ENCODE data around the gene ADGRA3.

Gene ADGRA3

GRCh38 chr4:22471419-22471818 is 44.4 kb downstream of the ADGRA3 start:
- Histone ChIP-seq H3K4me3 (replicated peaks; ENCODE audit: insufficient read depth, low read length) (no peak overlapping the region), H3K27me3 (ENCODE audit: insufficient read depth, poor library complexity, severe bottlenecking) (no peaks in the 10 kb centered on the region), H3K27ac (replicated peaks) (no peak overlapping the region)
- TF ChIP-seq SPI1 (IDR thresholded peaks at IDR 0.05; ENCODE audit: borderline replicate concordance, low read depth) (no peak), GABPA (IDR thresholded peaks at IDR 0.05; ENCODE audit: low read depth) (no peak), REST (IDR thresholded peaks at IDR 0.05; ENCODE audit: insufficient replicate concordance, low read depth) (no peak)
- no peak for DNase-seq (ENCODE audit: low read depth in 1 of 2, low spot score in 1 of 2)

- H3K27me3 ChIP-seq (ENCODE audit: insufficient read depth, poor library complexity, severe bottlenecking), result no peaks in the 10 kb centered on the region
- no peak overlapping the region for H3K4me3 ChIP-seq (replicated peaks; ENCODE audit: insufficient read depth, low read length)
- no peak for DNase-seq (ENCODE audit: low read depth in 1 of 2, low spot score in 1 of 2)
- H3K27ac ChIP-seq (replicated peaks), result no peak overlapping the region
- TF ChIP-seq SPI1 (IDR thresholded peaks at IDR 0.05; ENCODE audit: borderline replicate concordance, low read depth) (no peak), GABPA (IDR thresholded peaks at IDR 0.05; ENCODE audit: low read depth) (no peak), POLR2AphosphoS5 (IDR thresholded peaks at IDR 0.05; ENCODE audit: low read depth) (no peak), CTCF (IDR thresholded peaks at IDR 0.05; ENCODE audit: insufficient read depth, low read length) (no peak), REST (IDR thresholded peaks at IDR 0.05; ENCODE audit: insufficient replicate concordance, low read depth) (no peak)
These were observed 49.3 kb downstream of the ADGRA3 start for GRCh38 chr4:22466581-22466980.

GRCh38 chr4:22465996-22466395 is 49.9 kb downstream of the ADGRA3 start:
- DNase-seq (ENCODE audit: low read depth in 1 of 2, low spot score in 1 of 2), result no peak
- Histone ChIP-seq H3K4me3 (replicated peaks; ENCODE audit: insufficient read depth, low read length) (no peak overlapping the region), H3K27ac (replicated peaks) (no peak overlapping the region), H3K27me3 (ENCODE audit: insufficient read depth, poor library complexity, severe bottlenecking) (no peaks in the 10 kb centered on the region)
- TF ChIP-seq CTCF (IDR thresholded peaks at IDR 0.05; ENCODE audit: insufficient read depth, low read length) (no peak), REST (IDR thresholded peaks at IDR 0.05; ENCODE audit: insufficient replicate concordance, low read depth) (no peak), GABPA (IDR thresholded peaks at IDR 0.05; ENCODE audit: low read depth) (no peak), SPI1 (IDR thresholded peaks at IDR 0.05; ENCODE audit: borderline replicate concordance, low read depth) (no peak), POLR2AphosphoS5 (IDR thresholded peaks at IDR 0.05; ENCODE audit: low read depth) (no peak)

GRCh38 chr4:22465349-22465748 is 50.5 kb downstream of the ADGRA3 start:
- no peak overlapping the region for H3K27ac ChIP-seq (replicated peaks)
- no peak for DNase-seq (ENCODE audit: low read depth in 1 of 2, low spot score in 1 of 2)
- no peak for TF ChIP-seq POLR2AphosphoS5 (IDR thresholded peaks at IDR 0.05; ENCODE audit: low read depth)
- TF ChIP-seq CTCF (IDR thresholded peaks at IDR 0.05; ENCODE audit: insufficient read depth, low read length), result no peak
- TF ChIP-seq REST (IDR thresholded peaks at IDR 0.05; ENCODE audit: insufficient replicate concordance, low read depth), result no peak
- no peak for TF ChIP-seq SPI1 (IDR thresholded peaks at IDR 0.05; ENCODE audit: borderline replicate concordance, low read depth)
- no peak for TF ChIP-seq GABPA (IDR thresholded peaks at IDR 0.05; ENCODE audit: low read depth)
- H3K27me3 ChIP-seq (ENCODE audit: insufficient read depth, poor library complexity, severe bottlenecking), result no peaks in the 10 kb centered on the region
- H3K4me3 ChIP-seq (replicated peaks; ENCODE audit: insufficient read depth, low read length), result no peak overlapping the region
